Muscle of arm (tissue), 12 donors: ENCODE measurements around the gene SUV39H1. TPM values are rescaled to one million over a fixed set of nuclear protein-coding genes. Genes with fewer than 3 reads are reported as not detected.
"Not testable (repeated sequence)": the region's sequence is repeated elsewhere in the genome, so short reads cannot be mapped to it uniquely, and the experiment has no call there.

Source experiments
- DNase-seq: peaks from one replicate; pipeline ENCODE4 v3.0.0-alpha.2; 2013
- polyA plus RNA-seq, 12 donors: library from polyadenylated mRNA; unstranded; fragments of 120-200 nt; gene quantifications; one replicate each; pipeline ENCODE4 v1.2.1, GENCODE V29; 2013; ENCODE audit not compliant: insufficient read length in 12 of 12

The SUV39H1 gene
- polyA plus RNA-seq, 12 donors: 3.0 to 21.7 (median 3.9) TPM; not detected in 1

DNA sequence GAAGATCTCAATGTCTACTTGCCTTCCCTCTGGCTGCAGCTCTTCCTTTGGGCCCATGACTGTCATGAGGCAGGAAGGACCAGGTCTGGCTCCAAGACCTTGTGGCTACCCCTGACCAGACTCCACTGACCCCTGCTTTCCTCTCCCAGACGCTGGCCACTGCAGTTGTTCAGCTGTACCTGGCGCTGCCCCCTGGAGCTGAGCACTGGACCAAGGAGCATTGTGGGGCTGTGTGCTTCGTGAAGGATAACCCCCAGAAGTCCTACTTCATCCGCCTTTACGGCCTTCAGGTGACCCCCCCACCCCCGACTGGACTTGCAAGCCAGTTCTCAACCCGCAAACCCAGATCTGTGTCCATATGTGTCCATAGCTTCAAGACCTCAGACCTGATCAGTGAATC lies 12.4 kb upstream of the SUV39H1 start:
- no peak for DNase-seq

- no peak for DNase-seq
Observed at GRCh38 chrX:48685416-48685815, 11.1 kb upstream of the SUV39H1 start.

GRCh38 chrX:48688531-48689150 lies 7.9 kb upstream of the SUV39H1 start:
- DNase-seq: no peak

GRCh38 chrX:48689208-48689920 lies 7.2 kb upstream of the SUV39H1 start:
- DNase-seq: no peak

GRCh38 chrX:48691746-48692145 lies 4.8 kb upstream of the SUV39H1 start:
- DNase-seq: not testable (repeated sequence)

GRCh38 chrX:48694776-48695533 lies 1.6 kb upstream of the SUV39H1 start:
- no peak for DNase-seq

- no peak for DNase-seq
Observed at GRCh38 chrX:48695534-48695896, 1.0 kb upstream of the SUV39H1 start.

- no peak for DNase-seq
Observed at GRCh38 chrX:48695925-48696300, 621 bp upstream of the SUV39H1 start.

GRCh38 chrX:48696909-48697727 lies 584 bp downstream of the SUV39H1 start:
- peak; percentile 26 for DNase-seq

DNA sequence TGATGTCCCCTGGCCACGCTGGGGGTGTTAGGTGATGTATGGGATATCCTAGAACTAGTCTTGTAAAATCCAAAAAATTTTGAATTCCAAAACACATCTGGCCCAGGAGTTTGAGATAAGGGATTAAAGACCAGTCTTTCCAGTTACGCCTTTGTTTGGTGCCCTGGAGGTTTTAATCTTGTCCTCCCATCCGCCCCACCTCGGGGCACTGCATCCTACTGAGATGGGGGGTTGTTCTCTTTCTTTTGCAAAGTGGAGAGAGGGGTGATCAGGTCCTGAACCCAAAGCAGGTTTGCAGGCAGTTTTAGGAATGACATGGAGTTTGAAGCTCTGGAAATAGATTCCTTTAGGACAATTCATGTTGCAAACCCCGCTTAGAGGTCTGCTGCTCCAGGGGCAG lies 1.8 kb downstream of the SUV39H1 start:
- no peak for DNase-seq

DNA sequence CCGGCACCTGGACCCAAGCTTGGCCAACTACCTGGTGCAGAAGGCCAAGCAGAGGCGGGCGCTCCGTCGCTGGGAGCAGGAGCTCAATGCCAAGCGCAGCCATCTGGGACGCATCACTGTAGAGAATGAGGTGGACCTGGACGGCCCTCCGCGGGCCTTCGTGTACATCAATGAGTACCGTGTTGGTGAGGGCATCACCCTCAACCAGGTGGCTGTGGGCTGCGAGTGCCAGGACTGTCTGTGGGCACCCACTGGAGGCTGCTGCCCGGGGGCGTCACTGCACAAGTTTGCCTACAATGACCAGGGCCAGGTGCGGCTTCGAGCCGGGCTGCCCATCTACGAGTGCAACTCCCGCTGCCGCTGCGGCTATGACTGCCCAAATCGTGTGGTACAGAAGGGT lies 3.7 kb downstream of the SUV39H1 start:
- DNase-seq: no peak

- DNase-seq: no peak
Observed at GRCh38 chrX:48700951-48701653, 4.6 kb downstream of the SUV39H1 start.

DNA sequence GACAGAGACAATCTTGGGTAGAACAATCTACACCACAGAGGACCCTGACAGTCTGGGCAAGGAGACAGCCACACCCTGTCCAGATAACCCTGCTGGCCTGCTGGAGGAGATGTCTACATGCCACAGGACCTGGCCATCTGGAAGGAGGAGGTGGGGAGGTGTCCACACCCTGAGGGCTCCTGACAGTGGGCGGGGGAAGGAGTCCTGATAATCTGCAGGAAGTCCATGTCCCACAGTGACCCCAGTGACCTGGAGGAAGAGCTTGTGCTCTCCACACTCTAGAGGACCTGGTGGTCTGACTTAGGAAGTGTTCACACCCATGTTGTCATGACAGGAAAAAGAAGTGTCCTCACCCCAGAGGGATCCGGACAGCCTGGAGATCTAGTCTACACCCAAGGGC lies 5.5 kb downstream of the SUV39H1 start:
- no peak for DNase-seq

DNA sequence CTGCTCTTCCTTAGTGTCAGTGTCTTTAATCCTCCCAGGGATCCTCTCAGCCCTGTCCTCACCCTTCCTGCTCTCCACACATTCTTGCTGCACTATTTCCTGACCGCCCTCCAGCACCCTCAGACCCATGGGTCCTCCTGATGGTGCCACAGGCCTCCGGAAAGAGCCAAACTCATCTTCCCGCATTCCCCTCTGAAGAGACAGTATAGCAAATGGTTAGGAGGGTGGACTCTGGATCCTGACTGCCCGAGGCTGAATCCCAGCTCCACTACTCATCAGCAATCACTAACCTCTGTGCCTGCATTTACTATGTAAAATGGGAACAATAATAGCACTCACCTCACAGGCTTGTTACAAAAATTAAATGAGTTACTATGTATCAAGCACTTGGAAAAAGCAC lies 6.2 kb downstream of the SUV39H1 start:
- no peak for DNase-seq

GRCh38 chrX:48703228-48703627 lies 6.7 kb downstream of the SUV39H1 start:
- DNase-seq: no peak

- no peak for DNase-seq
Observed at GRCh38 chrX:48703642-48704481, 7.3 kb downstream of the SUV39H1 start.

DNA sequence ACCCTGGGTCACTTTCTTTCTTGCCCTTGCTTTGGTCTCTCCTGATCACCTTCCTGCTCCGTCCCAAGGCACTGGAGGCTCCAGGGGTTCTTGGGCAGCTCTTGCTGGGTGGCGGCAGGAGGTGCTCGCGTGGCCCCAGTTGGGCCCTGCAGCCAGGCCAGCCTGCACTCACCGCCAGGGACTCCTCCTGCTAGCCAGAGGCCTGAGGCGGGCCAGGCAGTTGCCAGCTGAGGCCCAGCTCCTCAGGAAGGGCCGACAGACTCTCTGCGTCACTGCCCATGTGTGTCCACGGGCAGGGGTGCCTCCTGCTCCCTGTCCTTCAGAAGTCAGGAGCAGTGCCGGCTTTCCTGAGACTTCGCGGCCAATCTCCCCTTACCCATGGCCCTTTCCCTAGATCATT lies 9.3 kb downstream of the SUV39H1 start:
- DNase-seq: no peak

GRCh38 chrX:48709522-48710112 lies 13.1 kb downstream of the SUV39H1 start:
- DNase-seq: no peak

- DNase-seq: no peak
Observed at GRCh38 chrX:48711162-48711928, 14.8 kb downstream of the SUV39H1 start.
